Hepatocyte (in vitro differentiated cells): ENCODE results near the gene TM4SF5.

ENCODE experiments used
- EZH2 ChIP-seq: fragments of 200-600 bp; sonication (generic); IDR thresholded peaks from 2 replicates; pipeline ENCODE4 v1.6.1; 2016; ENCODE audit warnings: antibody characterized with exemption, mild to moderate bottlenecking, borderline replicate concordance
- EZH2phosphoT487 ChIP-seq: fragments of 200-600 bp; sonication (generic); IDR thresholded peaks from one replicate; pipeline ENCODE4 v1.6.1; 2018; ENCODE audit warnings: antibody characterized with exemption, mild to moderate bottlenecking, low read depth, moderate library complexity; ENCODE audit not compliant: unreplicated experiment, severe bottlenecking

GRCh38 chr17:4734857-4735475, 36.7 kb upstream of the TM4SF5 start:
- TF ChIP-seq EZH2phosphoT487 (no peak), EZH2 (no peak)
